ENCODE measurements around the gene XDH.

Gene XDH

GRCh38 chr2:31286961-31287550 is 127.5 kb downstream of the XDH start:
- TF ChIP-seq, protein P1, sequence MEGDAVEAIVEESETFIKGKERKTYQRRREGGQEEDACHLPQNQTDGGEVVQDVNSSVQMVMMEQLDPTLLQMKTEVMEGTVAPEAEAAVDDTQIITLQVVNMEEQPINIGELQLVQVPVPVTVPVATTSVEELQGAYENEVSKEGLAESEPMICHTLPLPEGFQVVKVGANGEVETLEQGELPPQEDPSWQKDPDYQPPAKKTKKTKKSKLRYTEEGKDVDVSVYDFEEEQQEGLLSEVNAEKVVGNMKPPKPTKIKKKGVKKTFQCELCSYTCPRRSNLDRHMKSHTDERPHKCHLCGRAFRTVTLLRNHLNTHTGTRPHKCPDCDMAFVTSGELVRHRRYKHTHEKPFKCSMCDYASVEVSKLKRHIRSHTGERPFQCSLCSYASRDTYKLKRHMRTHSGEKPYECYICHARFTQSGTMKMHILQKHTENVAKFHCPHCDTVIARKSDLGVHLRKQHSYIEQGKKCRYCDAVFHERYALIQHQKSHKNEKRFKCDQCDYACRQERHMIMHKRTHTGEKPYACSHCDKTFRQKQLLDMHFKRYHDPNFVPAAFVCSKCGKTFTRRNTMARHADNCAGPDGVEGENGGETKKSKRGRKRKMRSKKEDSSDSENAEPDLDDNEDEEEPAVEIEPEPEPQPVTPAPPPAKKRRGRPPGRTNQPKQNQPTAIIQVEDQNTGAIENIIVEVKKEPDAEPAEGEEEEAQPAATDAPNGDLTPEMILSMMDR (IDR thresholded peaks at IDR 0.05; ENCODE audit: control extremely low read depth, extremely low read depth, low read depth, missing control alignments) = no peak
- ChIA-PET CTCF (interaction anchor here (1.0 to 1.4 kb wide), 3 partner anchors 19 to 47 kb away, joined by 3 to 4 read pairs (median 4); no protein-coding TSS in a partner anchor), POLR2A (no interaction called here)
- DNase-seq (ENCODE audit: extremely low spot score) = no peak

GRCh38 chr2:31286230-31286629 is 128.3 kb downstream of the XDH start:
- no peak for DNase-seq (ENCODE audit: extremely low spot score)
- ChIA-PET POLR2A (no interaction called here), CTCF (interaction anchor here (1.3 to 1.4 kb wide), 2 partner anchors 48 kb away, joined by 3 to 4 read pairs; no protein-coding TSS in a partner anchor)
- TF ChIP-seq, protein P1 (IDR thresholded peaks at IDR 0.05; ENCODE audit: control extremely low read depth, extremely low read depth, low read depth, missing control alignments) = no peak
